ENCODE measurements around the gene MAP3K7.
A peak's percentile ranks its signal among the peaks of the same experiment; 100 is the strongest.

The MAP3K7 gene

GRCh38 chr6:90559931-90560330 is 26.9 kb downstream of the MAP3K7 start:
- Mint-ChIP-seq H3K9me3 (peaks cover 31% of the 10 kb centered on the region), H3K4me1 (no peaks in the 10 kb centered on the region), H3K4me3 (no peak overlapping the region), H3K27ac (peak overlapping the region; percentile 12), H3K36me3 (ENCODE audit: low read depth) (peaks cover 82% of the 10 kb centered on the region), H3K27me3 (ENCODE audit: low read depth, poor library complexity) (no peaks in the 10 kb centered on the region)
- no peak for DNase-seq
- TF ChIP-seq CTCF (IDR thresholded peaks at IDR 0.05) = no peak

- Mint-ChIP-seq H3K27me3 (ENCODE audit: low read depth, poor library complexity) (no peaks in the 10 kb centered on the region), H3K36me3 (ENCODE audit: low read depth) (peaks cover 75% of the 10 kb centered on the region), H3K4me1 (no peaks in the 10 kb centered on the region), H3K9me3 (peaks cover 4% of the 10 kb centered on the region), H3K4me3 (no peak overlapping the region), H3K27ac (no peak overlapping the region)
- no peak for TF ChIP-seq CTCF (IDR thresholded peaks at IDR 0.05)
- no peak for DNase-seq
These were observed 29.9 kb downstream of the MAP3K7 start for GRCh38 chr6:90557006-90557405.

GRCh38 chr6:90547991-90548390 is 38.9 kb downstream of the MAP3K7 start:
- Mint-ChIP-seq H3K27ac (no peak overlapping the region), H3K4me3 (no peak overlapping the region)
- TF ChIP-seq CTCF (IDR thresholded peaks at IDR 0.05) = no peak

GRCh38 chr6:90547079-90547478 is 39.8 kb downstream of the MAP3K7 start:
- H3K9me3 Mint-ChIP-seq = no peaks in the 10 kb centered on the region
- no peak for DNase-seq
- H3K36me3 Mint-ChIP-seq (ENCODE audit: low read depth) = peaks cover 58% of the 10 kb centered on the region

More at GRCh38 chr6:90547991-90548390, 38.9 kb downstream of the MAP3K7 start:
- DNase-seq = no peak
- Mint-ChIP-seq H3K27me3 (ENCODE audit: low read depth, poor library complexity) (no peaks in the 10 kb centered on the region), H3K4me1 (no peaks in the 10 kb centered on the region), H3K9me3 (no peaks in the 10 kb centered on the region), H3K36me3 (ENCODE audit: low read depth) (peaks cover 64% of the 10 kb centered on the region)

GRCh38 chr6:90545448-90545847 is 41.4 kb downstream of the MAP3K7 start:
- TF ChIP-seq CTCF (IDR thresholded peaks at IDR 0.05) = no peak
- no peaks in the 10 kb centered on the region for H3K27me3 Mint-ChIP-seq (ENCODE audit: low read depth, poor library complexity)
- H3K4me1 Mint-ChIP-seq = no peaks in the 10 kb centered on the region
- DNase-seq = no peak
- peaks cover 52% of the 10 kb centered on the region for H3K36me3 Mint-ChIP-seq (ENCODE audit: low read depth)
- no peak overlapping the region for H3K4me3 Mint-ChIP-seq
- H3K27ac Mint-ChIP-seq = no peak overlapping the region
- H3K9me3 Mint-ChIP-seq = no peaks in the 10 kb centered on the region

More at GRCh38 chr6:90547079-90547478, 39.8 kb downstream of the MAP3K7 start:
- H3K4me1 Mint-ChIP-seq = no peaks in the 10 kb centered on the region
- no peak for TF ChIP-seq CTCF (IDR thresholded peaks at IDR 0.05)
- no peaks in the 10 kb centered on the region for H3K27me3 Mint-ChIP-seq (ENCODE audit: low read depth, poor library complexity)
- no peak overlapping the region for H3K4me3 Mint-ChIP-seq
- peak overlapping the region; percentile 80 for H3K27ac Mint-ChIP-seq

- no peak overlapping the region for H3K4me3 Mint-ChIP-seq
- no peaks in the 10 kb centered on the region for H3K4me1 Mint-ChIP-seq
- DNase-seq = no peak
- H3K27ac Mint-ChIP-seq = no peak overlapping the region
- H3K36me3 Mint-ChIP-seq (ENCODE audit: low read depth) = peaks cover 52% of the 10 kb centered on the region
- no peaks in the 10 kb centered on the region for H3K27me3 Mint-ChIP-seq (ENCODE audit: low read depth, poor library complexity)
- no peaks in the 10 kb centered on the region for H3K9me3 Mint-ChIP-seq
- TF ChIP-seq CTCF (IDR thresholded peaks at IDR 0.05) = no peak
These were observed 42.1 kb downstream of the MAP3K7 start for GRCh38 chr6:90544741-90545140.

Measured in nephron progenitor cell (in vitro differentiated cells).